ENCODE results near the gene SOX4. TPM values are rescaled to one million over a fixed set of nuclear protein-coding genes. Genes with fewer than 3 reads are reported as not detected.

The SOX4 gene
- total and polyA plus RNA-seq, 2 donors (not counting 3 experiments of a cell fraction or from before 2014, with no cell fraction given): 20.4 to 121 TPM

GRCh38 chr6:21608601-21609000, 15.1 kb downstream of the SOX4 start:
- Histone ChIP-seq H3K79me2 (ENCODE audit: control insufficient read depth, insufficient read depth, low read length) (no peaks in the 10 kb centered on the region), H3K4me3 (replicated peaks in 1 of 3; ENCODE audit: insufficient read depth in 1 of 3, low read depth in 1 of 3, low read length in 3 of 3) (no peak overlapping the region), H3K9me3 (replicated peaks; ENCODE audit: control insufficient read depth, insufficient read depth, low read length) (no peaks in the 10 kb centered on the region), H3K27ac (ENCODE audit: insufficient read depth, low read depth, low read length) (no peak overlapping the region), H3K4me1 (ENCODE audit: control insufficient read depth, extremely low read depth, insufficient read depth, low read length) (peaks cover 2% of the 10 kb centered on the region), H3K9me1 (replicated peaks; ENCODE audit: control insufficient read depth, extremely low read depth, insufficient read depth, low read length) (no peaks in the 10 kb centered on the region), H3K36me3 (ENCODE audit: control insufficient read depth in 2 of 2, extremely low read depth in 1 of 2, insufficient read depth in 2 of 2, low read length in 2 of 2) (no peaks in the 10 kb centered on the region), H3K4me2 (ENCODE audit: insufficient read depth, low read length) (no peak overlapping the region), H2AFZ (ENCODE audit: low read depth, low read length) (no peak overlapping the region), H3K9ac (replicated peaks; ENCODE audit: extremely low read depth, insufficient read depth, low read length) (no peak overlapping the region), H3K27me3 (ENCODE audit: control insufficient read depth in 2 of 2, insufficient read depth in 2 of 2, low read length in 2 of 2) (no peaks in the 10 kb centered on the region), H4K20me1 (replicated peaks; ENCODE audit: control insufficient read depth, extremely low read depth, insufficient read depth, low read length) (no peaks in the 10 kb centered on the region)
- no TSS peak for BruUV-seq (replicated peaks)
- no peak for FAIRE-seq
- ChIA-PET CTCF (no interaction called here), POLR2A (no interaction called here)
- dilution Hi-C loops (cut with MboI; ENCODE audit: extremely low pct_ligation_motif_present, low sequenced_read_pairs): no loop called here
- no peak for DNase-seq (ENCODE audit: low read depth, low spot score)
- intact Hi-C loops (cut with micrococcal nuclease): no loop called here
- TF ChIP-seq CTCF (IDR thresholded peaks at IDR 0.05; ENCODE audit: extremely low read depth in 1 of 2, insufficient read depth in 1 of 2, low read depth in 1 of 2, low read length in 2 of 2) (no peak), JUN (IDR thresholded peaks at IDR 0.05; ENCODE audit: borderline replicate concordance, insufficient read depth, insufficient read length, low read depth) (no peak), FOS (IDR thresholded peaks at IDR 0.05; ENCODE audit: borderline replicate concordance, insufficient read depth, low read length) (no peak), GATA2 (IDR thresholded peaks at IDR 0.05; ENCODE audit: insufficient read depth, insufficient read length, low read depth, low read length) (no peak), POLR2A (IDR thresholded peaks at IDR 0.05; ENCODE audit: low read depth, low read length) (no peak), POLR2AphosphoS5 (IDR thresholded peaks at IDR 0.05; ENCODE audit: insufficient read depth, low read depth, low read length) (no peak), MYC (IDR thresholded peaks at IDR 0.05; ENCODE audit: low read depth, low read length) (no peak), EZH2 (IDR thresholded peaks at IDR 0.05; ENCODE audit: borderline replicate concordance, low read depth, low read length, severe bottlenecking) (no peak)
- TF ChIP-seq, protein P1, sequence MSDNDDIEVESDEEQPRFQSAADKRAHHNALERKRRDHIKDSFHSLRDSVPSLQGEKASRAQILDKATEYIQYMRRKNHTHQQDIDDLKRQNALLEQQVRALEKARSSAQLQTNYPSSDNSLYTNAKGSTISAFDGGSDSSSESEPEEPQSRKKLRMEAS (IDR thresholded peaks at IDR 0.05; ENCODE audit: insufficient read depth, insufficient read length): no peak

Data from endothelial cell of umbilical vein (primary cell).